ENCODE data around the gene CMIP.

The CMIP gene

DNA sequence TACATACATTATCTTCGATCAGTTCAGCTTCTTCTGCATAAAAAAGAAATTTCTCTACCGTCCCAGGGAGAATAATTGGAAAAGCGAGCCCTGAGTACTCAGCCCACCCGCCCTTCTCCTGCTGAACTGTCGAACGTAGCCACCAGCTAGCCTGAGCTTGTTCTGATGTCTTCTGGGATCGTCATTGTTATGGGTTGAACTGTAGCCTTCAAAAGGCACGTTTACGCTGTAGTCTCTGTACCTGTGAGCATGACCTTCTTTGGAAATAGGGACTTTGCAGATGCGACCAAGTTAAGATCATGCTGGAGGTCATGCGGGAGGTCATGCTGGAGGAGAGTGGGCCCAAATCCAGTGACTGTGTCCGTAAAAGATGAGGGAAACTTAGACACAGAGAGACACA is 86.2 kb downstream of the CMIP start:
- H3K27me3 ChIP-seq: no peaks in the 10 kb centered on the region
- peak overlapping the region; percentile 81 for H3K27ac ChIP-seq
- TF ChIP-seq, protein P1, sequence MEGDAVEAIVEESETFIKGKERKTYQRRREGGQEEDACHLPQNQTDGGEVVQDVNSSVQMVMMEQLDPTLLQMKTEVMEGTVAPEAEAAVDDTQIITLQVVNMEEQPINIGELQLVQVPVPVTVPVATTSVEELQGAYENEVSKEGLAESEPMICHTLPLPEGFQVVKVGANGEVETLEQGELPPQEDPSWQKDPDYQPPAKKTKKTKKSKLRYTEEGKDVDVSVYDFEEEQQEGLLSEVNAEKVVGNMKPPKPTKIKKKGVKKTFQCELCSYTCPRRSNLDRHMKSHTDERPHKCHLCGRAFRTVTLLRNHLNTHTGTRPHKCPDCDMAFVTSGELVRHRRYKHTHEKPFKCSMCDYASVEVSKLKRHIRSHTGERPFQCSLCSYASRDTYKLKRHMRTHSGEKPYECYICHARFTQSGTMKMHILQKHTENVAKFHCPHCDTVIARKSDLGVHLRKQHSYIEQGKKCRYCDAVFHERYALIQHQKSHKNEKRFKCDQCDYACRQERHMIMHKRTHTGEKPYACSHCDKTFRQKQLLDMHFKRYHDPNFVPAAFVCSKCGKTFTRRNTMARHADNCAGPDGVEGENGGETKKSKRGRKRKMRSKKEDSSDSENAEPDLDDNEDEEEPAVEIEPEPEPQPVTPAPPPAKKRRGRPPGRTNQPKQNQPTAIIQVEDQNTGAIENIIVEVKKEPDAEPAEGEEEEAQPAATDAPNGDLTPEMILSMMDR (IDR thresholded peaks at IDR 0.05): no peak
- no peak overlapping the region for H3K4me3 ChIP-seq (ENCODE audit: low read depth in 1 of 2, low read length in 1 of 2)
- H3K4me1 ChIP-seq (ENCODE audit: control insufficient read depth in 1 of 2, insufficient read depth in 1 of 2, low read depth in 1 of 2, low read length in 1 of 2): peaks cover 18 to 38% of the 10 kb centered on the region in 2 experiments
- H3K36me3 ChIP-seq: peaks cover 11% of the 10 kb centered on the region
- H3K9me3 ChIP-seq: no peaks in the 10 kb centered on the region

DNA sequence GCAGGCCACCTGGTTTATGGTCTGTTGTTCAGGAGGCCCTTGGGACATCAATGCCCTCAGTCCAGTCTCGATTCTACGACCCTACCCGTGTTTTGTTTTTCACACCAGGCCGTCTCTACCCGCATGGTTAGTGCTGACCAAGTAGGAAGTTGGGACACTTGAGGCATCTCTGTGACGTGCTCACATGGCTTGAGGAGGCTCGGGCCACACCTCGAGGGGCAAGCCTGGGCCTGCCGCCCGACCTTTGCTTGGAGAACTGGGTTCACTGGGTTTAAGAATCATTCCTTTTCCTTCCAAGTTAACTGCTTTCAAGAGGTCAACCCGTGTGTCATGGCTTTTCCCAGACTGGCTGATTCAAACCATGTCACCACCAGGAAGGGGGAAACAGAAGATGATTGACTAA is 86.8 kb downstream of the CMIP start:
- H3K9me3 ChIP-seq: no peaks in the 10 kb centered on the region
- H3K36me3 ChIP-seq: peaks cover 16% of the 10 kb centered on the region
- TF ChIP-seq, protein P1 (IDR thresholded peaks at IDR 0.05): no peak
- H3K27me3 ChIP-seq: no peaks in the 10 kb centered on the region
- peak overlapping the region; percentile 81 for H3K27ac ChIP-seq
- H3K4me1 ChIP-seq (ENCODE audit: control insufficient read depth in 1 of 2, insufficient read depth in 1 of 2, low read depth in 1 of 2, low read length in 1 of 2): peaks cover 18 to 38% of the 10 kb centered on the region in 2 experiments
- no peak overlapping the region for H3K4me3 ChIP-seq (ENCODE audit: low read depth in 1 of 2, low read length in 1 of 2)

DNA sequence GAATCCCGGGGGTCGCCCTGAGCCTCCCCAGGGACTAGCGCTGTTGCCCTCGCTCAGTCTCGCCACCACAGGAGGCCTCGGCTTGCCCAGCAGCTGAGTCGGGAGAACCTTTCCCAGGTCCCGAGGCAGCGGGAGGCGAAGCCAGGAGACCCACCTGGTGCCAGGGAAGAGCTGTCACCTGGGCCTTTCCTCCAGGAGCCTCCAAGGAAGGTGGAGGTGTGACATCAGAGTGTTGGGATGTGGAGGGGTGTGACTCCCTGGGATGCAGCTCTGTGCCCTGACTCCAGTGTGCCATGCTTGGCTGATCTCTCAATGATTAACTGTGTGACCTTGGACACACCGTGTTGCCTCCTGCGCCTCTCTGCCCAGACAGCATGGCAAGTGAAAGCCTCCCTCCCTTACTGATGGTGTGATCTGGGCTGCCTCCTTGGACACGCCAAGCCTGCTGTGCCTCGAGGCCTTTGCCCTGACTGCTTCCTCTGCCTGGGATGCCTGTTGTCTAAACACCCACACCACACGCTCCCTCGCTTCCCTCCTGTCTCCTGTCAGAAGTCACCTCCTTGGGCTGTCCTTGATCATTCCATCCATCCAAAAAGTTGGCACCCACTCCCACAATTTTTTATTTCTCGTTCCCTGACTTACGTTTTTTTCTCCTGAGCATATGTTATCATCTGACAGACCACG is 88.0 kb downstream of the CMIP start:
- H3K27ac ChIP-seq: peak overlapping the region; percentile 81
- H3K4me1 ChIP-seq (ENCODE audit: control insufficient read depth in 1 of 2, insufficient read depth in 1 of 2, low read depth in 1 of 2, low read length in 1 of 2): peaks cover 18 to 29% of the 10 kb centered on the region in 2 experiments
- H3K27me3 ChIP-seq: no peaks in the 10 kb centered on the region
- no peaks in the 10 kb centered on the region for H3K9me3 ChIP-seq
- TF ChIP-seq, protein P1 (IDR thresholded peaks at IDR 0.05): no peak
- no peak overlapping the region for H3K4me3 ChIP-seq (ENCODE audit: low read depth in 1 of 2, low read length in 1 of 2)
- peaks cover 21% of the 10 kb centered on the region for H3K36me3 ChIP-seq

DNA sequence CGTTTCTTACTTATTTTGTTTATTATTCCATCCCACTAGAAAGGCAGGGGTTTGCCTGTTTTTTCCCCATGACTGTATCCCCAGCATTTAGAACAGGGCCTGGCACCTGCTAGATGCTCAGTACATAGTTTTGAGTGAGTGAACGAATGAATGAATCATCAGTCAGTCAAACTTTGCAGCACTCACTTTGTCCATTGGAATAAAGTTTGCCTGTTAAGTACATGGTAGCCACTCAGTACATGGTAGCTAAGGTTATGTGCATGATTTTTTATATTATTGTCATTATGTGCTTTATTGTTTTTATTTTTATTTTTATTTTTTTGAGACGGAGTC is 88.5 kb downstream of the CMIP start:
- H3K4me1 ChIP-seq (ENCODE audit: control insufficient read depth in 1 of 2, insufficient read depth in 1 of 2, low read depth in 1 of 2, low read length in 1 of 2): peaks cover 18 to 28% of the 10 kb centered on the region in 2 experiments
- no peak overlapping the region for H3K4me3 ChIP-seq (ENCODE audit: low read depth in 1 of 2, low read length in 1 of 2)
- peaks cover 21% of the 10 kb centered on the region for H3K36me3 ChIP-seq
- no peaks in the 10 kb centered on the region for H3K27me3 ChIP-seq
- TF ChIP-seq, protein P1 (IDR thresholded peaks at IDR 0.05): no peak
- H3K27ac ChIP-seq: no peak overlapping the region
- no peaks in the 10 kb centered on the region for H3K9me3 ChIP-seq

DNA sequence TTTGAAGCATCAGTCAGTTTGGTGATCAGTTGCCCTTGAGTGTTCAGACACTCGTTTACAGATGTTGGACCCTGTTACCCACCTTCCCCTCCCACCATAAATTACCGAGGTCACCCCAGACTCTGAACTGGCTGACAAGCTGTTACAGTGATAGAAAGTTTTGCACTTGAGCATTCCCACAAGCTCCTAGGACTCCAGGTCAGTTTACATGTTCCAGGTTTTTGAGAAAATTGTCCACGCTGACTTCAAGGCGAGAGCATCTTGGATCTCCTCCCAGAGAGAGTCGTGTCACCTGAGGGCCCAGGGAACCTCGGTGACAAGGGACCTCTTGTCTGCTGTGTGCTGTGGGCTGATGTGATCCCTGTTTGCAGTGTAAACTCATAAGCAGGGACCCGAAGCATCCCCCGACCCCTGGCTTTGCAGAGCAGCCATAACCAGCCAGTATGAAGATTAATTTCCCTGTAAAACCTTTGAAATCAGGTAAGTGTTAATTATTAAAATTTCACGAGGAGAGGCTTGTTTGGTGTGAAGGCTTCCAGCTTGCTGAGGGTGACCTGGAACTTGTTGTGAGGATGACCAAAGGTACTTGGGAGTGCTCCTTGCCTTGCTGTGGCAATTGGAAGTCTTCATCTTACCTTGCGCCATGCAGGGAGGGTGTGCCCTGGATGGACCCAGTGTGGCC is 91.2 kb downstream of the CMIP start:
- Histone ChIP-seq H3K27me3 (no peaks in the 10 kb centered on the region), H3K27ac (no peak overlapping the region), H3K4me3 (ENCODE audit: low read depth in 1 of 2, low read length in 1 of 2) (no peak overlapping the region), H3K4me1 (ENCODE audit: control insufficient read depth in 1 of 2, insufficient read depth in 1 of 2, low read depth in 1 of 2, low read length in 1 of 2) (peaks cover 13 to 17% of the 10 kb centered on the region in 2 experiments), H3K9me3 (no peaks in the 10 kb centered on the region), H3K36me3 (peaks cover 26% of the 10 kb centered on the region)
- TF ChIP-seq, protein P1 (IDR thresholded peaks at IDR 0.05): no peak
